GM21381 (cell line): ENCODE data around the gene HIPK3.
"Not testable (repeated sequence)": the region's sequence is repeated elsewhere in the genome, so short reads cannot be mapped to it uniquely, and the experiment has no call there.

Experiments
- ATAC-seq: cut with Tn5 transposase; IDR thresholded peaks from one replicate; pipeline ENCODE4 v1.9.1; 2021; ENCODE audit warnings: mild to moderate bottlenecking, moderate library complexity; ENCODE audit not compliant: unreplicated experiment

HIPK3 gene

DNA sequence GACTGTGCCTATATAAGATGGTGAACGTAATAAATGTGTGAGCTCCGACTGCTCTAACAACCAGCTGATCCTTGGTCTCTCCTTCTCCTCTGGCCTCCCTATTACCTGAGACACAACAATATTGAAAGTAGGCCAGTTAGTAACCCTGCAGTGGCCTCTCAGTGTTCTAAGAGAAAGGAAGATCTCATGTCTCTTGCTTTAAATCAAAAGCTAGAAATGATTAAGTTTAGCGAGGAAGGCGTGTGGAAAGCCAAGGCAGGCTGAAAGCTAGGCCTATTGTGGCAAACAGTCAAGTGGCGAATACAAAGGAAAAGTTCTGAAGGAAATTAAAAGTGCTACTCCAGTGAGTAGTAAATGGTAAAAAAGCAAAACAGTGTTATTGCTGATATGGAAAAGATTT lies 39.5 kb downstream of the HIPK3 start:
- no peak for ATAC-seq

DNA sequence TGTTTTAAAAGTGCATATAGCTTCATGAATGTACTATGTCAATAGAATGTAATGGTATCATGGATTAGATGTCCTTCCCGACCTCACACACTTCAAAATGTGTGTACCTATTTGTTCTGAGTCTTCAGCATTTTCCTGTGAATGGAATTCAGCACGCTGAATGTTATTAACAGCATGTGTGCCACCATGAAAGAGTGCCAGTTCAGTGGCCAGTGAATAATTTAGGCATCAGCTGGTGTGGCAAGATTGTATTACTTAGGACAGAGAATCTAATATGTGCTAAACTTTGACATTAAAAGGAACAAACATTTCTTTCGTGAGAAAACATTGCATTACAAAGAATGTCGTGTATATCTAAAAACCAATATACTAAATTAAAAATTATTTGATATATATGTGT lies 46.4 kb downstream of the HIPK3 start:
- ATAC-seq: no peak

DNA sequence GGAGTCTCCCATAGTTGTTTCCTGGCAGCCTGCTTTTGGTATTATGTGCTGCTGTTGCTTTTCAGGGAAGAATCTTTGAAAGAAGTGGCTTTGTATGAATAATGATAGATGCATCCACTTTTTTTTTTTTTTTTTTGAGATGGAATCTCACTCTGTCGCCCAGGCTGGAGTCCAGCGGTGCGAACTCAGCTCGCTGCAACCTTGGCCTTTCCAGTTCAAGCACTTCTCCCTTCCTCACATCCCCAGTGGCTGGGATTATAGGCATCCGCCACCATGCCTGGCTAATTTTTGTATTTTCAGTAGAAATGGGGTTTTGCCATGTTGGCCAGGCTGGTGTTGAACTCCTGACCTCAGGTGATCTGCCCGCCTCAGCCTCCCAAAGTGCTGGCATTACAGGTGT lies 49.6 kb downstream of the HIPK3 start:
- not testable (repeated sequence) for ATAC-seq

DNA sequence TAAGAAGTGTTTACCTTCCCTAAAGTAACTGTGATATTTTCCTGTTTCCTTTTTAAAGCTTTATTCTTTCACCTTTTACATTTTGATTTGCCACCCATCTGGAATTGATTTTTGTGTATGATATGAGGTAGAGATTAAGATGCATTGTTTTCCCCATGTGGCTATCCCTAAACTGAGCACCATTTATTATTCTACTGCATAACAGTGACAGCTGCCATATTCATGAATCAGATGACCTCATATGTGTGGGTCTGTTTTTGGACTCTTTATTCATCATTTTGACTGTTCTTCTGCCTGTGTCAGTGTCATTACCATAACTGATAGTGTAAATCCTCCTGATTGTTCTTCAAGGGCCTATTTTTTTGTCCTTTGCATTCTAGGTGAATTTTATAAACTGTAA lies 50.8 kb downstream of the HIPK3 start:
- no peak for ATAC-seq

DNA sequence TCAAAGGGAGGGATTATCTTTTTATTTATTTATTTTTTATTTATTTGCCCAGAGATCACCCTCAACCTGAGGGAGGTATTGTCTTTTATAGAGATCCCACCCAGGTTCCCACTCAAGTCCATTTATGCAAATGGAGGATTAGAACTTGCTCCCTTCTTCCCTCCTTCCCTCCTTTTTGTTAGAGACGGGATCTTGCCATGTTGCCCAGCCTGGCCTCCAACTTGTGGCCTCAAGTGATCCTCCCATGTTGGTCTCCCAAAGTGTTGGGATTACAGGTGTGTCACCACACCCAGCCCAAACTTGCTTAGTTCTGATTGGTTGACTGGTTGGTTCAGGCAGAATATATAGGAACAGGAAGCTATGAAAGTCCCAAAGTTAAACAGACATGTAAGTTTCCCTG lies 51.9 kb downstream of the HIPK3 start:
- no peak for ATAC-seq

DNA sequence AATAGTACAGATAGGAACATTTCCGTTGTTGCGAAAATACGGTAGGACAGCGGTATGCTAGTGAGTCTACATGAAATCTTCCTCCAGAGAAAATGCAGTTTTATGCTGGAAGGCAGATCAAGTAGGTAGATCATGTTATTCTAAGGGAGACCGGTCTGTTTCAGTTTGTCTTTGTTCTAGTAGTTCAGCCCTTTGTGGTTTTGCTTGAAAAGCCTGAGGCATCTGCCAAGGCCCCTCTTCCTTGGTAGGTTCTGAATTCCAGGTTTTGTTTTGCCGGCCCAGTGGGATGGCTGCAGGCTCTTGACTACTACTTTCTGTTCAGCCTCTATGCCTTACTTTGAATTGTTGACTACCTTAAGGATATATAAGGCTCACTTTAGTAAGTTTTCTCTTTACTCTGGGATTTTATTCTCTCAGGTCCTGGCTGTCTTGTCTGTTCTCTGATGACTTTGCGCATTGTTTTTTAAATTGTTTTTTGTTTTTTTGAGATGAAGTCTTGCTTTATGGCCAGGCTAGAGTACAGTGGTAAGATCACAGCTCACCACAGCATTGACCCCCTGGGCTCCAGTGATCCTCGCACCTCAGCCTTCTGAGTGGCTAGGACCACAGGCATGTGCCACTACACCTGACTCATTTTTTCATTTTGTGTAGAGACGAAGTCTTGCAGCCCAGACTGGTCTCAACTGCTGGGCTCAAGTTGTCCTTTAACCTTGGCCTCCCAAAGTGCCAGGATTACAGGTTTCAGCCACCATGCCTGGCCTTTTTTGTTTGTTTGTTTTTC lies 53.7 kb downstream of the HIPK3 start:
- ATAC-seq: no peak

DNA sequence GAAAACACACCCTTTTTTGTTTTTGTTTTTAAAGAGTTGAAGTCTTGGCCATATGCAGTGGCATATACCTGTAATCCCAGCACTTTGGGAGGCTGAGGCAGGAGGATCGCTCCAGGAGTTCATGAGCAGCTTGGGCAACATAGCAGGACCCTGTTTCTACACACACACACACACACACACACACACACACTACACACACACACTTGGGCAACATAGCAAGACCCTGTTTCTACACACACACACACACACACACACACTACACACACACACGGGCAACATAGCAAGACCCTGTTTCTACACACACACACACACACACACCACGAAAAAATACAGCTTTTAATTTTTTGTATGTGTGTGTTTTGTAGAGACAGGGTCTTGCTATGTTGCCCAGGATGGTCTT lies 54.5 kb downstream of the HIPK3 start:
- ATAC-seq: no peak

DNA sequence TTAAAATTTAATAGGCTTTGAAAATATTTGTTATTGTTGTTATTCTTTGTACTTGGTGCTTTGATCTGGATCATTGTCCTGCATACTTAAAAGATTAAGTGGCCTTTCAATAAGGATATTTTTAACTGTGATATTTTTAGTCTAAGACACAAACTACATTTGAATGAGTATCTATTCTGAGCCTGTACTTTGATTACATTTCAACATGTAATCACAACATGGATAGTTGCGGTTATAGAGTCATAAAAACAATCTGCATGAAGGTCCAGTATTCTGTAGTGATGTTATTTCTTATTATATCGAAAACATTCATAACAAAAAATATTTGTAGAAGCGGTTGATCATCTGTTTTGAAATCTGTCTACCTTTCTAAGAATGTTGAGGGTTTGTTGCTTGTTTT lies 58.6 kb downstream of the HIPK3 start:
- ATAC-seq: no peak

DNA sequence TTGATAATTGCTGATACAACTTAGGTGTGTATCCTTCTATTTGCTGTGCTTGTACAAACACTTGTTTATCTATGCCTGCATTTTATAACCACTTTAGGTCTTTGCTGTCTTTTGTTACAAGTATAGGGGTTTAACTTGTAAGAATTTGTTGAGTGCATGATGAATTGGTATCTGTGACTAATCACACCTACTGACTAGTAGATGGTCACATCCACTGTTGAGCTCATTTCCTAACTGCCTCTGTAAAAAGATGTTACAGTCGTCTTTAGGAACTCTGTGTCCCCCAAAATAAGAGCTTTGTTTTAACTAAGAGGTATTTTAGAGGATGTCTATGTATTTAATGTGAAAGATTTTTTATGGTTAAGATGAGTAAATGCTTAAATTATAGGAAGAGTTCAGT lies 60.5 kb downstream of the HIPK3 start:
- ATAC-seq: no peak

DNA sequence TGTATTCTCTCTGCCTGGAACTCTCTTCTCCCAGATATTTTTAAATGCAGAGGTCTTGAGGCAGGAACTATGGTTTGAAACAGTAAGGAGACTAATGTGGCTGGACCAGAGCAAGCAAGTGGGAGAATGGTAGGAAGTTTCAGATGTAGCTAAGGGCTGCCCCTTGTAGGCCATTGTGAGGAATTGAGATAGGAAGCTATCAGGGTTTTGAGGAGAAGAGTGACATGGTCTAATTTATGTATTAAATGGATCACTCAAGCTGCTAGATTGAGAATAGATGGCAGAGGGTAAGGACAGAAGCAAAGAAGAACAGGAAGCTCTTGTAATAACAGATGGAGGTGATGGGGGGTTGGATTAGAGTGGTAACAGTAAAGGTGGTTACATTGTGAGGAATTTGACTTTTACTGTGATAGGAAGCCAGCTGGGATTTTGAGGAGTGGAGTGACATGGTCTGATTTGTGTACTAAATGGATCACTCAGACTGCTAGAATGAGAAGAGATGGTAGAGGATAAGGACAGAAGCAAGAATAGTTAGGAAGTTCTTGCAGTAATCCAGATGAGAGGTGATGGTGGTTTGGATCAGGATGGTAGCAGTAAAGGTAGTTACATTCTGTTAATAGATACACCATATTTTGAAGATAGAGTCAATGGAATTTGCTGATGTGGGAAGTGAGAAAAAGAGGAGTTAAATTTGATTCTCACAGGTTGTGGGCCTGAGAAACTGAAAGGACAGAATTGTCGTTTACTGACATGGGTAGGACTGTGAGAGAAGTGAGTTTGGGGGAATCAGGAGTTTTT lies 63.0 kb downstream of the HIPK3 start:
- no peak for ATAC-seq

DNA sequence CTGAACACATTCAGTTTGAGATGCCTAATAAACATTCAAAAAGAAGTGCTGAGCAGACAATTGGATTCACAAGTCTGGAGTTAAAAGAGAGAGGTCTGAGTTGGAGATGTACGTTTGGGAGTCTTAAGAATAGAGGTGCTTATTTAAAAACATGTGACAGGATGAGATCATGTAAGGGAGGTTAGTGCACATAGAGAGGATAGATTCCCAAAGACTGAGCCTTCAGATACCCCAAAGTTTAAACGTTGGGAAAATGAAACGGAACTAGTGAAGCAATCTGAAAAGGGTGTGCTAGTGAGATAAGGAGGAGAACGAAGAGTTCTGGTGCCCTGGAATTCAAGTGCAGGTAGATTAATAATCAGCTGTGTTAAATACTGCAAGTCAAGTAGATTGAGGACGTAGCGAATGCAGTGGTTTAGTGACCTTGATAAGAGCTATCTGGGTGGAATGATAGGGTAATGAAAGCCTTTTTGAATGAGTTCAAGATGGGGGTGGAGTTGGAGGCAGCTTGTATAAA lies 63.7 kb downstream of the HIPK3 start:
- no peak for ATAC-seq

DNA sequence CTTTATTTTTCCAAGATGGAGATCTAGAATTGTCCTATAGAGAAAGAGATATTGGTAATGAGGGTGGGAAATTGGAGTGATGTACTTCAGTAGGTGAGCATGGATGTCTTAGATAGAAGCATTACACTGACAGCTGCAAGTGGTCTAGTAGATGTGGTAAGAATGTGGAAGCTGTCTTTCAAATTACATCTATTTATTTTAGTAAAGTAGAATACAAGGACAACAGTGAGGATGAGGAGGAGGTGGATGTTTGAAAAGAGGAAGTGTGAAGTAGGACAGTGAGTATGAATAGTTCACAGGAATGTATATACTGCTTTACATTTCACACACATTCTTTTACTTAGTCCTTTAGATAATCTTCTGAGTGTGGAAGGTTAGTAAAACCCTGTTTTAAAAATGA lies 64.2 kb downstream of the HIPK3 start:
- ATAC-seq: no peak

DNA sequence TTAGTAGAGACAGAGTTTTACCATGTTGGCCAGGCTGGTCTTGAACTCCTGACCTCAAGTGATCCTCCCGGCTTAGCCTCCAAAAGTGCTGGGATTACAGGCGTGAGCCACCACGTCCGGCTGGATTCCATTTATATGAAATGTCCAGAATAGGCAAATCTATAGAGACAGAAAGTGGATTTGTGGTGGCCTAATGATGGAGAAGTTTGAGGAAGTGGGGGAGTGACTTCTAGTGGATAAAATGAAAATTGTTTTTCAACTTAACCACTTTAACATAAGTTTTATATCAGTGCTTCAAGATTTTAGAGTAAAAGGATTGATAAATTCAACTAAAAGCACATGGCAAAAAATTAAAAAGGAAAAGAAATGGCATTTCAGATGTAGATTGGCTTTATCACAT lies 66.2 kb downstream of the HIPK3 start:
- no peak for ATAC-seq

DNA sequence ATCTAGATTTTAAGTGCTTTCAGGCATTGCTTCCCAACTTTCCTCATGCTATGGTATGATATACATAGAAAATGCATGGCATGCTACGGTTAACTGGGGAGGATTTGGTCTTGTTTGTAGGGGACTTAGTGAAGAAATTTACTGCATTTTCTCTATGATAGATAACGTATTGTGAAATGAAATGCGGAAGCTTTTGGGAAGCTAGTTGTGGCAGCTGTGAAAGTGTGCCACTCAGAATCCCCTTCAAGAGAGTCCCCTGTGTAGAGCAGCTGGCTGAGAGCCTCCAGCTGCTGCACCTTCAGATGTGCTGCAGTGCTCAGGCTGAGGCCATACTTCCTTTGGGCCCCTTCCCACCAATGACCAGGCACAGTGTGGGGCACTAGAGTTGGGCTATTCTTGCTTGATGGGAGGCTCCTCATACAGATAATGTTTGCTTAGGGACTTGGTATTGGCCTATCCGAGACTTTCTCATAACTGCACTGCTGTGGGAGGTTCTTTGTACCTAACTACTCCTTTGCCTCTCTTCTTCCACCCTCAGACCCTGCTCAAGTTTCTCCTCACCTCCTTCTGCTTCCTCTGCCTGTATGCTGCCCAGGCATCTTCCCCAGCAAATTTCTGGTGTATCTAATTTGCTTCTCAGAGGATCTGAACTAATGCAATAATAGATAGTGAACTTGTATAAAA lies 67.3 kb downstream of the HIPK3 start:
- peak; percentile 41 for ATAC-seq

DNA sequence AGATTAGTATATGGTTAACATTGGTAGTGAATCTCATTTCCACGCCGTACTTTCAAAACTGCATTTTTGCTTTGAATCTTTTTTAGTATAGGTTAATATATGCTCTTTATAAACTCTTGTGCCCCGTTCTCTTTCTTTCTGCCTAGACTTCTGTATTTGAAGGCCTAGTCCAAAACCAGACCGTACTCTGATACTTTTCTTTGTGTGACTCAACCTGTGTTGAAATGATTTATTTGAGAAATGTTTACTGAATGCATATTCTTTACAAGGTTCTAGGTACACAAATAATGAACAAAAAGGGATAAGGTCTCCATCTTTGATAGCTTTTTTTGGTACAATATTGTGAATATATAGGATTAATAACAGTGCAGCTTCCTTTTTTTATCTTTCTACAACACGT lies 68.3 kb downstream of the HIPK3 start:
- no peak for ATAC-seq

DNA sequence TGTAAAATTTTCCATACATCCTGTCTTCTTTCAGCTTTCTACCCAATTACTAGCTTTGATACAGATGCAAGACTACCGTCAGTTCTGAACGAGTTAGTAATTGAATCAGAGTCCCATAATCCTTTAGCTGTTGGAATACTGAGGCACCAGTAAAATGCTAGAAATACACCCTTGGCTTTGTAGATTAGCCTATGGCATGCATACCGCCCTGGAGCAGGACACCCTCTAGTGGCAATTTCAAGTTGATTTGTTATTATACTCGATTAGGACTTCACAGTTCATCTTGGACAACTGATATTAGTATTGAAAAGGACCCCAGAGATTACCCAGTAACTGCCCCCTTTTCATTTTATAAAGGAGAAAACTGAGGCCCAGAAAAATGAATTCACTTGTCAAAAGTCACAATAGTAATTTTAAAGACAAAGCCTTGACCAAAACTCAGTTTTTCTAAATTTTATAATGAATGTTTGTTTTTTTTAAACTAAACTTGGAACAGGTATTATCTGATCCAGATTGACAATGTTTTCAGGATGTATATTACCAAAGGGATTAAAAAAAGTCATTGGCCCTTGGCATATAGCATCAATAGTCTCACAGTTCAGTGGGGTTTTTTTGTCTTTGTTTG lies 72.6 kb downstream of the HIPK3 start:
- ATAC-seq: no peak

DNA sequence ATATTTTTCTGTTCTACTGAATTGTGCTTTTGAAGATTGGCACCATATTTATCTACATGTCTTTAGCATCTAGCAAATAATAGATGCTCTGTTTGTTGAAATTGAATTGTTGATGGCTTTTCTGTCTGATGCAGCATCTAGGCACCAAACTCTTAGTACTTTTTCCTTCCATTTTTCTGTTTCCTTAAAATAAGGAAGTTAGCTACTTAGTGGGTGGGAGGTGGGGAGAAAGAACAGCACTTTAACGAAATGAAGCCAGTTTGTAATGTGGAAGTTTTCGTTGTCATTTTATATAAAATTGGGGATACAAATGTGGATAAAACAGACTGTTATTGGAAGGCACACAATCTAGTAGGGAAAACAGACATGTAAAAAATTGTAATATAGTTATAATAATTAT lies 76.6 kb downstream of the HIPK3 start:
- ATAC-seq: no peak

DNA sequence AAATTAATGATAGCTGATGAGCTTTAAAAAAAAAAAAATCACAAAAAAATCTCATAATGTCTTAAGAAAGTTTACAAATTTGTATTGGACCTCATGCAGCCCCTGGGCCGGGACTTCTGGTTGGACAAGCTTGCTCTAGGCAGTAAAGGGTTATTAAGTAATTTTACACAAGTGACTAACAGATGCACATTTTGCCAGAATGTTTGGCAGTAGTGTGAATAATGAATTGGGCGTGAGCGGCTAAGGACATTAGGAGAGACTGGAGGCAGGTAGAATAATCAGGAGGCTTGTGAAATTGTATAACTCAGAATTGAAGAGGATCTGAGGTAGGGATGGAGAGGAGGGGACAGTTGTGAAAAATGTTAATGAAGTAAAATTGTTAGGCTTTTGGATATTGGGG lies 77.4 kb downstream of the HIPK3 start:
- ATAC-seq: no peak

DNA sequence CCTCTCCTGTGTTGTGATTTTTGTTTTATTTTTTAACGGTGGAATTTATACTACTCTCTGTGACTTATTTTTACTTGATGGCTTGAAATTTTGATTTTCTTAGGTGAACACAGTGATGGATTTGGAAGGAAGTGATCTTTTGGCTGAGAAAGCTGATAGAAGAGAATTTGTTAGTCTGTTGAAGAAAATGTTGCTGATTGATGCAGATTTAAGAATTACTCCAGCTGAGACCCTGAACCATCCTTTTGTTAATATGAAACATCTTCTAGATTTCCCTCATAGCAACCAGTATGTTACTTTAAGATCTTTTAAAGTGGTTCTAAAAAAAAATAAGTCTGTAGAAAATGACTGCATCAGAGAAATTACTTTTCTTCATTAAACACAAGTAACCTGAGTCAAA lies 82.1 kb downstream of the HIPK3 start:
- ATAC-seq: no peak

DNA sequence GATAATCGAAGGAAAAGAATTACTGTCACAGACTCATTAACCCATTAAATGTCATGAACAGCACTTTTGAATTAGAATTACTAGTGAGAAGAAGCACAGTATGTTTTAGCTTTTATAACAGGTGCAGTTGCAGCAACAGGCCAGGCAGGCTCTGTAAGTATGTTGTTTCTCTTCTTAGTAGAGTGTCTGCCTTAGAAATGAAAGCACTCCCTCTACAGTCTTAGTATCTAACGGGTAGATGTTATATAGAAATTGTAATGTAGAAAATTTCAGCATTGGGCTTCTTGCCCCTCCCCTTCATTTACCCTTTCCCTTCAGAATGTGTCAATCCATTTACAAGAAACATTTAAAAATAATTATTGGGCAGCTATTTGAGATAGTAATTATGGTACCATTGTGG lies 87.4 kb downstream of the HIPK3 start:
- no peak for ATAC-seq

DNA sequence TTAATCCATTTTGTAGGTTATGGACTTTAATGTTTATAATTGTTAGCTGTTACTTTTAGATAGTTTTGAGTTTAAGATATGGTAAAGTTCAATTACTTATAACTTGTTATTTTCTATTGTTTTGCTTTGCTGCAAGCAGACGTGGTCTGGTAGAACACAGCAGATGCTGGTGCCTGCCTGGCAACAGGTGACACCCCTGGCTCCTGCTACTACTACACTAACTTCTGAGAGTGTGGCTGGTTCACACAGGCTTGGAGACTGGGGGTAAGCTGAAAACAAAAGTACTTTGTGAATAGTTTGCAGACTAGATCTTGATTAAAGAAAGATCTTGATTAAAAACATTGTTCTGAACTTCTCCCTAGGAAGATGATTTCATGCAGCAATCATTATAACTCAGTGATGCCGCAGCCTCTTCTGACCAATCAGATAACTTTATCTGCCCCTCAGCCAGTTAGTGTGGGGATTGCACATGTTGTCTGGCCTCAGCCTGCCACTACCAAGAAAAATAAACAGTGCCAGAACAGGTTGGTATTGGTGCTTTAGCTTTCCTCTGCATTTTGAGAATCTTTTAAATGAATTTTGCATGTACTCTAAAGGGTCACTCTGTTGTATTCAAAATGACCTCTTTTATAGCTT lies 90.4 kb downstream of the HIPK3 start:
- peak; percentile 61 for ATAC-seq
